ENCODE data around the gene PPARD. TPM values are rescaled to one million over a fixed set of nuclear protein-coding genes. Genes with fewer than 3 reads are reported as not detected.

PPARD gene
- total RNA-seq, 4 donors from 2014 or later, result 17.0 to 42.8 (median 28.2) TPM

- H3K4me1 ChIP-seq, result peaks cover 21 to 60% (median 25%) of the 10 kb centered on the region in 3 donors
- 1 to 5% methylated on average over 7 to 11 of the region's 37 CpGs for WGBS, 2 donors
- intact Hi-C loops (cut with DNase I), result no loop called here
- H3K27ac ChIP-seq, result peak overlapping the region; percentile 91 to 93 (median 92)
- no peaks in the 10 kb centered on the region for H3K27me3 ChIP-seq
- TF ChIP-seq POLR2A (IDR thresholded peaks at IDR 0.05) (no peak), CTCF (IDR thresholded peaks at IDR 0.05) (no peak)
- peaks cover 12 to 74% (median 16%) of the 10 kb centered on the region in 3 donors for H3K36me3 ChIP-seq
- peak overlapping the region; percentile 64 to 91 (median 74) for H3K4me3 ChIP-seq
- no peak for DNase-seq
- H3K9me3 ChIP-seq, result no peaks in the 10 kb centered on the region
Measured at GRCh38 chr6:35468980-35469750, 126.8 kb downstream of the PPARD start.

- no peaks in the 10 kb centered on the region for H3K9me3 ChIP-seq
- peak overlapping the region; percentile 64 to 91 (median 74) for H3K4me3 ChIP-seq
- TF ChIP-seq POLR2A (IDR thresholded peaks at IDR 0.05) (no peak), CTCF (IDR thresholded peaks at IDR 0.05) (no peak)
- no peaks in the 10 kb centered on the region for H3K27me3 ChIP-seq
- peak overlapping the region; percentile 91 to 93 (median 92) for H3K27ac ChIP-seq
- peaks cover 21 to 62% (median 25%) of the 10 kb centered on the region in 3 donors for H3K4me1 ChIP-seq
- intact Hi-C loops (cut with DNase I), result no loop called here
- 15 to 28% methylated on average over 15 to 18 of the region's 18 CpGs for WGBS, 2 donors
- peaks cover 12 to 80% (median 16%) of the 10 kb centered on the region in 3 donors for H3K36me3 ChIP-seq
- DNase-seq, result no peak
Measured at GRCh38 chr6:35469751-35470662, 127.6 kb downstream of the PPARD start.

- H3K27ac ChIP-seq, result peak overlapping the region; percentile 91 to 93 (median 92)
- peaks cover 21 to 67% (median 25%) of the 10 kb centered on the region in 3 donors for H3K4me1 ChIP-seq
- no peaks in the 10 kb centered on the region for H3K27me3 ChIP-seq
- intact Hi-C loops (cut with DNase I), result no loop called here
- peaks cover 12 to 80% (median 16%) of the 10 kb centered on the region in 3 donors for H3K36me3 ChIP-seq
- peak overlapping the region; percentile 64 to 91 (median 74) for H3K4me3 ChIP-seq
- DNase-seq, result no peak
- 37 to 39% methylated on average over 3 of the region's 3 CpGs for WGBS, 2 donors
- H3K9me3 ChIP-seq, result no peaks in the 10 kb centered on the region
- TF ChIP-seq CTCF (IDR thresholded peaks at IDR 0.05) (no peak), POLR2A (IDR thresholded peaks at IDR 0.05) (no peak)
Measured at GRCh38 chr6:35470663-35471120, 128.3 kb downstream of the PPARD start.

- Histone ChIP-seq H3K4me1 (peaks cover 21 to 78% (median 25%) of the 10 kb centered on the region in 3 donors), H3K27me3 (no peaks in the 10 kb centered on the region), H3K4me3 (peak overlapping the region in 1 of 4 donors; percentile 77), H3K9me3 (no peaks in the 10 kb centered on the region), H3K36me3 (peaks cover 8 to 81% (median 12%) of the 10 kb centered on the region in 3 donors), H3K27ac (peak overlapping the region; percentile 31 to 93 (median 92))
- 38 to 46% methylated on average over 5 to 7 of the region's 8 CpGs for whole genome bisulfite sequencing, 2 donors
- no peak for TF ChIP-seq CTCF (IDR thresholded peaks at IDR 0.05)
- TF ChIP-seq POLR2A (IDR thresholded peaks at IDR 0.05), result no peak
- no peak for DNase-seq
- intact Hi-C loops (cut with DNase I), result no loop called here
Measured at GRCh38 chr6:35471836-35472345, 129.5 kb downstream of the PPARD start.
